Lower leg skin (tissue), 4 donors: Measurements from ENCODE around the gene COG1. TPM values are rescaled to one million over a fixed set of nuclear protein-coding genes. Genes with fewer than 3 reads are reported as not detected.
A peak's percentile ranks its signal among the peaks of the same experiment; 100 is the strongest.

Experiments used
- DNase-seq, 2 donors: peaks; one replicate each; pipeline ENCODE4 v3.0.0-alpha.2; 2019; ENCODE audit warnings: low spot score in 2 of 2
- H3K4me3 ChIP-seq: fragments of 200-600 bp; sonication (generic); 2 replicates; pipeline ENCODE4 v1.5.1; 2017; ENCODE audit warnings: mild to moderate bottlenecking, low read depth; ENCODE audit not compliant: poor library complexity, severe bottlenecking
- CTCF ChIP-seq, 3 donors: fragments of 450-650 bp; IDR thresholded peaks; one replicate each; pipeline ENCODE4 v1.5.1; 2016; ENCODE audit warnings: antibody characterized with exemption in 3 of 3, mild to moderate bottlenecking in 3 of 3, moderate library complexity in 2 of 3
- POLR2A ChIP-seq, 2 donors: fragments of 450-650 bp; IDR thresholded peaks; one replicate each; pipeline ENCODE4 v1.6.1; 2016 to 2017; ENCODE audit warnings: antibody characterized with exemption in 2 of 2, mild to moderate bottlenecking in 1 of 2, moderate library complexity in 1 of 2
- WGBS, 2 donors: methylation state at CpG; one replicate each; pipeline ENCODE4 v1.1.5; 2018; 5-methylcytosine and 5-hydroxymethylcytosine counted together
- intact Hi-C: fragments of 100-400 bp; cut with DNase I; formaldehyde crosslinking; loops from one replicate; pipeline ENCODE4 v1.15.0; 2023; ENCODE audit warnings: low total_unique reads
- total RNA-seq, 4 donors: library from RNA; depleted of rRNA; stranded (reverse); fragments of >200 nt; gene quantifications; one replicate each; pipeline ENCODE4 v1.1.0, GENCODE V29; 2016

Gene COG1
- total RNA-seq, 4 donors from 2014 or later: 18.3 to 33.2 (median 23.9) TPM

GRCh38 chr17:73188011-73188410 is 4.8 kb upstream of the COG1 start:
- H3K4me3 ChIP-seq: no peak overlapping the region
- DNase-seq: no peak
- WGBS, 2 donors: 94 to 98% methylated on average over 1 of the region's 1 CpG
- intact Hi-C loops: no loop called here
- TF ChIP-seq CTCF (IDR thresholded peaks at IDR 0.05) (no peak), POLR2A (IDR thresholded peaks at IDR 0.05) (no peak)

GRCh38 chr17:73189417-73190099 is 3.3 kb upstream of the COG1 start:
- 80 to 84% methylated on average over 6 of the region's 6 CpGs for WGBS, 2 donors
- TF ChIP-seq CTCF (IDR thresholded peaks at IDR 0.05) (peak in 1 of 3 donors; percentile 20), POLR2A (IDR thresholded peaks at IDR 0.05) (no peak)
- no peak for DNase-seq
- intact Hi-C loops: no loop called here
- H3K4me3 ChIP-seq: no peak overlapping the region

- peak; percentile 60 to 92 for DNase-seq
- TF ChIP-seq CTCF (IDR thresholded peaks at IDR 0.05) (peak in 1 of 3 donors; percentile 40), POLR2A (IDR thresholded peaks at IDR 0.05) (no peak)
- 6 to 8% methylated on average over 26 of the region's 26 CpGs for WGBS, 2 donors
- intact Hi-C loops: no loop called here
- H3K4me3 ChIP-seq: peak overlapping the region; percentile 42
Observed at GRCh38 chr17:73191443-73192205, 1.2 kb upstream of the COG1 start.

- DNase-seq: peak; percentile 35 to 91
- H3K4me3 ChIP-seq: peak overlapping the region; percentile 42
- WGBS, 2 donors: 0% methylated on average over 45 to 49 of the region's 74 CpGs
- intact Hi-C loops: no loop called here
- TF ChIP-seq POLR2A (IDR thresholded peaks at IDR 0.05) (no peak), CTCF (IDR thresholded peaks at IDR 0.05) (no peak)
Observed at GRCh38 chr17:73192206-73192893, 505 bp upstream of the COG1 start.

- TF ChIP-seq POLR2A (IDR thresholded peaks at IDR 0.05) (no peak), CTCF (IDR thresholded peaks at IDR 0.05) (no peak)
- 83 to 89% methylated on average over 22 of the region's 22 CpGs for WGBS, 2 donors
- intact Hi-C loops: no loop called here
- DNase-seq: no peak
- H3K4me3 ChIP-seq: no peak overlapping the region
Observed at GRCh38 chr17:73194514-73195222, 1.8 kb downstream of the COG1 start.
